Measurements from ENCODE around the gene ANKDD1B. TPM values are rescaled to one million over a fixed set of nuclear protein-coding genes. Genes with fewer than 3 reads are reported as not detected.

Gene ANKDD1B
- total RNA-seq, 4 donors from 2014 or later = 1.1 TPM; not detected in 3

DNA sequence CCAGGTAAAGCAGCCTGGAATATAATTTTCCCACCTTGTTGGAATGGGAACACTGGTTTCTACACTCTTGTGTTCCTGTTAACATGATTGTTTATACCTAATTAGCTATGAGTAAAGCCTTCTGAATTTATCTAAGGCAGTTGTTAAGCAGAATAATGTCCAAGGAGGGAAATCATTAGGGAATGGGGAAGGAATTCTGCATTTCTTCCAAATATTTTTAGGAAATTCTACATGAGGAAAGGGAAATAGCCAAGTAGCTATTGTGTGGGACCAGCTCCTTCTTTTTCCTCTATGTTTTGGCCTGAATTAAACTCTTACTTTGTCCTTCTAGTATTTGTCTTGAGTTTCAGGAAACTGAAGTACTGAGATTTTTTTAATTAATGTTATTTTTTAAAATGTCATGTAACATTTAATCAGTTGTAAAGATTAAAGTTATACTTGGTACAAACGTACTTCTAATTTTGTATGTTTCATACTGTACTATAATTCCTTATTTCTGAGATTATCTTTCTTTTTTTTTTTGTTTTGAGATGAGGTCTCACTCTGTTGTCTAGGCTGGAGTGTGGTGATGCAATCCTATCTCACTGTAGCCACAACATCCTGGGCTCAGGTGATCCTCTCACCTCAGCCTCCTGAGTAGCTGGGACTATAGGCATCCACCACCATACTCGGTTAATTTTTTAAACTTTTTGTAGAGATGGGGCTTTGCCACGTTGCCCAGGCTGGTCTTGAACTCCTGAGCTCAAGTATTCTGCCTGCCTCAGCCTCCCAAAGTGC is 28.5 kb downstream of the ANKDD1B start:
- intact Hi-C loops (cut with DNase I; ENCODE audit: low total_unique reads) (no loop called here), in situ Hi-C loops (cut with MboI; ENCODE audit: low sequenced_read_pairs in 4 of 4) (no loop called here)
- no peak for TF ChIP-seq POLR2A (IDR thresholded peaks at IDR 0.05)
- TF ChIP-seq, protein P1, sequence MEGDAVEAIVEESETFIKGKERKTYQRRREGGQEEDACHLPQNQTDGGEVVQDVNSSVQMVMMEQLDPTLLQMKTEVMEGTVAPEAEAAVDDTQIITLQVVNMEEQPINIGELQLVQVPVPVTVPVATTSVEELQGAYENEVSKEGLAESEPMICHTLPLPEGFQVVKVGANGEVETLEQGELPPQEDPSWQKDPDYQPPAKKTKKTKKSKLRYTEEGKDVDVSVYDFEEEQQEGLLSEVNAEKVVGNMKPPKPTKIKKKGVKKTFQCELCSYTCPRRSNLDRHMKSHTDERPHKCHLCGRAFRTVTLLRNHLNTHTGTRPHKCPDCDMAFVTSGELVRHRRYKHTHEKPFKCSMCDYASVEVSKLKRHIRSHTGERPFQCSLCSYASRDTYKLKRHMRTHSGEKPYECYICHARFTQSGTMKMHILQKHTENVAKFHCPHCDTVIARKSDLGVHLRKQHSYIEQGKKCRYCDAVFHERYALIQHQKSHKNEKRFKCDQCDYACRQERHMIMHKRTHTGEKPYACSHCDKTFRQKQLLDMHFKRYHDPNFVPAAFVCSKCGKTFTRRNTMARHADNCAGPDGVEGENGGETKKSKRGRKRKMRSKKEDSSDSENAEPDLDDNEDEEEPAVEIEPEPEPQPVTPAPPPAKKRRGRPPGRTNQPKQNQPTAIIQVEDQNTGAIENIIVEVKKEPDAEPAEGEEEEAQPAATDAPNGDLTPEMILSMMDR (IDR thresholded peaks at IDR 0.05 in 4 of 5, conservative IDR thresholded peaks at IDR 0.05 in 1 of 5) = no peak
- Histone ChIP-seq H3K9me3 (no peaks in the 10 kb centered on the region), H3K27ac (no peak overlapping the region), H3K4me3 (no peak overlapping the region), H3K36me3 (no peaks in the 10 kb centered on the region), H3K4me1 (no peaks in the 10 kb centered on the region), H3K27me3 (no peaks in the 10 kb centered on the region)
- DNase-seq (no peak), ATAC-seq (no peak)

DNA sequence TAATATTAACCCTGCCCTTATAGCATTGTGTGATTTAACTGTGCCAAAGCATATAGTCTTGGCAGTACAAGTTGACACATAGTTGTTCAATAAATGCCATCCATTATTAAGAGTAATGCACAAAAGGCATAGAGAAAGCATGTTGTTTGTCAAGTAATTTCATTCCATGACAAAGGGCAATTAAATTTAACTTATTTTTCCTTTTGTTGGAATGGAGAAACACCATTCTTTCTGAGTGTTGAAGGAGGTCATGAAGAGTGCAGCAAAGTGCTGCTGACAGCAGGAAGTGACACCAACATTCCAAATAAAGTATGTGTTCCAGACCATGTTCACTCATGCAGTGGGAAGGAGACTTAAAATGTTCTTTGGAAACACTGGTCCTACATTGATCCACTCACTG is 29.1 kb downstream of the ANKDD1B start:
- no peak for TF ChIP-seq POLR2A (IDR thresholded peaks at IDR 0.05)
- TF ChIP-seq, protein P1 (IDR thresholded peaks at IDR 0.05 in 4 of 5, conservative IDR thresholded peaks at IDR 0.05 in 1 of 5) = no peak
- H3K36me3 ChIP-seq = no peaks in the 10 kb centered on the region
- no peak overlapping the region for H3K27ac ChIP-seq
- no peak for ATAC-seq
- H3K4me3 ChIP-seq = no peak overlapping the region
- no peaks in the 10 kb centered on the region for H3K27me3 ChIP-seq
- intact Hi-C loops (cut with DNase I; ENCODE audit: low total_unique reads) (no loop called here), in situ Hi-C loops (cut with MboI; ENCODE audit: low sequenced_read_pairs in 4 of 4) (no loop called here)
- no peak for DNase-seq
- H3K9me3 ChIP-seq = no peaks in the 10 kb centered on the region
- H3K4me1 ChIP-seq = no peaks in the 10 kb centered on the region

DNA sequence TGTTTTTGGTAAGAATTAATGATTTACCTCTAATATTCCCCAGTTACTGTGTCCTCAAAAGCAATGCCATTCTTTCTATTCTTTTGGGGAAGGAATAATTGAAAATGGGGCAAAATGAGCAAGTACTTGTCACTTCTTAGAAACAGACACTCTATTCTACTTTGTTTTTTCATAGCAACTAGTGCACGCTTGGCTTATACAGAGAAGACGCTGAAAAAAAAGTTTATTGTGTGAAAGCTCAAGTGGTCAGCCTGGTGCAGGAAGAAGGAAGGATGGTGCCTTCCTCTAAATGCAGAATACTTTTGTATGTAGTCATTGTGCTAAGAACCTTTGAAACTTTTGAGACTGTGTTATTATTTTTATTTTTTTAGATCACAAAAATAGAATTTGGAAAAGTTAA is 29.6 kb downstream of the ANKDD1B start:
- DNase-seq = no peak
- in situ Hi-C loops (cut with MboI; ENCODE audit: low sequenced_read_pairs in 4 of 4) (no loop called here), intact Hi-C loops (cut with DNase I; ENCODE audit: low total_unique reads) (no loop called here)
- H3K27ac ChIP-seq = no peak overlapping the region
- no peak overlapping the region for H3K4me3 ChIP-seq
- H3K4me1 ChIP-seq = no peaks in the 10 kb centered on the region
- no peak for ATAC-seq
- H3K36me3 ChIP-seq = no peaks in the 10 kb centered on the region
- H3K27me3 ChIP-seq = no peaks in the 10 kb centered on the region
- TF ChIP-seq, protein P1 (IDR thresholded peaks at IDR 0.05 in 4 of 5, conservative IDR thresholded peaks at IDR 0.05 in 1 of 5) = no peak
- no peaks in the 10 kb centered on the region for H3K9me3 ChIP-seq

DNA sequence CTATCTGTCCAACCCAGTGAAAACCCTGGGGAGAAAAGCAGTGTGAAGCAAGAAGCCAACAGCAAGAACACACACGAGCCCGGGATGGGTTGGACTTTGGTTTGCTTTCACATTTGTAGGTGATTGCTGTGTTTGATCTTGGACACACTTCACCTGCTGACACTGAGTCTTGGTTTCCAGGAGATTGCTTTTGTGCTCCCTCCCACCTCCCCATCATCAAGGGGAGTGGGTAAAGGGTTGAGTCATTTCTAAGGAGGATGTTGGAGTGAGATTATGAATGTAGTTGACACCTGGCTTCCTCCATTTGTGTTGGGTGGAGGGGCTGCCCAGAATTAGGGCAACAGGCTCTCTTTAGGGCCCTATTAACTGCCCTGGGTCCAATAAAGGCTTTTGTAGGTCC is 37.5 kb downstream of the ANKDD1B start:
- no peak for ATAC-seq
- TF ChIP-seq, protein P1 (IDR thresholded peaks at IDR 0.05 in 4 of 5, conservative IDR thresholded peaks at IDR 0.05 in 1 of 5) = no peak
- TF ChIP-seq POLR2A (IDR thresholded peaks at IDR 0.05) = no peak
- H3K4me1 ChIP-seq = no peaks in the 10 kb centered on the region
- no peak for DNase-seq
- H3K27ac ChIP-seq = no peak overlapping the region
- in situ Hi-C loops (cut with MboI; ENCODE audit: low sequenced_read_pairs in 4 of 4) (no loop called here), intact Hi-C loops (cut with DNase I; ENCODE audit: low total_unique reads) (no loop called here)
- no peaks in the 10 kb centered on the region for H3K9me3 ChIP-seq
- no peak overlapping the region for H3K4me3 ChIP-seq
- H3K27me3 ChIP-seq = no peaks in the 10 kb centered on the region
- H3K36me3 ChIP-seq = no peaks in the 10 kb centered on the region

All from gastrocnemius medialis (tissue), 4 donors.